Neural cell (in vitro differentiated cells): Measurements from ENCODE around the gene CNTF. TPM values are rescaled to one million over a fixed set of nuclear protein-coding genes. Genes with fewer than 3 reads are reported as not detected.

Experiments
- H2AFZ ChIP-seq: fragments of 200-600, 300-800 bp; sonication (generic), shearing (Covaris generic); 2 replicates; pipeline ENCODE4 v1.6.0; 2014; ENCODE audit warnings: low read depth, mild to moderate bottlenecking, antibody characterized with exemption, low read length, moderate library complexity
- H3F3A ChIP-seq: fragments of 200-600 bp; shearing (Covaris generic); 2 replicates; pipeline ENCODE4 v1.6.1; 2016; ENCODE audit warnings: mild to moderate bottlenecking, moderate library complexity, mixed read lengths, antibody characterized with exemption, low read length; ENCODE audit not compliant: insufficient read depth, poor library complexity, severe bottlenecking
- H3K27ac ChIP-seq: fragments of 200-600, 300-800 bp; sonication (generic), shearing (Covaris generic); 2 replicates; pipeline ENCODE4 v1.5.1; 2014; ENCODE audit warnings: mild to moderate bottlenecking, low read length, moderate library complexity
- H3K27me3 ChIP-seq: fragments of 300-800, 200-600 bp; sonication (generic), shearing (Covaris generic); 2 replicates; pipeline ENCODE4 v1.6.0; 2014; ENCODE audit warnings: mild to moderate bottlenecking, low read depth, low read length, moderate library complexity; ENCODE audit not compliant: insufficient read depth
- H3K36me3 ChIP-seq: fragments of 300-800, 200-600 bp; sonication (generic), shearing (Covaris generic); 2 replicates; pipeline ENCODE4 v1.5.1; 2014; ENCODE audit warnings: mild to moderate bottlenecking, antibody characterized with exemption, low read length, moderate library complexity; ENCODE audit not compliant: insufficient read depth
- H3K4me2 ChIP-seq: fragments of 300-800, 200-600 bp; sonication (generic), shearing (Covaris generic); 2 replicates; pipeline ENCODE4 v1.6.0; 2014; ENCODE audit warnings: mild to moderate bottlenecking, low read length
- H3K4me3 ChIP-seq: fragments of 300-800, 200-600 bp; sonication (generic), shearing (Covaris generic); 2 replicates; pipeline ENCODE4 v1.5.1; 2014; ENCODE audit warnings: mild to moderate bottlenecking, low read length, moderate library complexity
- H3K79me2 ChIP-seq: fragments of 200-600 bp; shearing (Covaris generic); replicated peaks from 2 replicates; pipeline ENCODE4 v1.6.0; 2014; ENCODE audit warnings: mild to moderate bottlenecking, low read length, moderate library complexity; ENCODE audit not compliant: insufficient read depth
- H3K9ac ChIP-seq: fragments of 300-800, 200-600 bp; sonication (generic), shearing (Covaris generic); 2 replicates; pipeline ENCODE4 v1.6.1; 2016; ENCODE audit warnings: mild to moderate bottlenecking, low read length, mixed read lengths
- H3K9me2 ChIP-seq: fragments of 200-600 bp; shearing (Covaris generic); 2 replicates; pipeline ENCODE4 v1.6.1; 2016; ENCODE audit warnings: mild to moderate bottlenecking, low read length, mixed read lengths; ENCODE audit not compliant: insufficient read depth
- H3K9me3 ChIP-seq: fragments of 200-600, 300-800 bp; sonication (generic), shearing (Covaris generic); 2 replicates; pipeline ENCODE4 v1.6.1; 2016; ENCODE audit warnings: mild to moderate bottlenecking, mixed run types, low read length, moderate library complexity, mixed read lengths
- H4K20me1 ChIP-seq: fragments of 200-600 bp; shearing (Covaris generic); 2 replicates; pipeline ENCODE4 v1.6.1; 2016; ENCODE audit warnings: mild to moderate bottlenecking, mixed run types; ENCODE audit not compliant: insufficient read depth
- CTCF ChIP-seq: fragments of 450-650 bp; IDR thresholded peaks from 2 replicates; pipeline ENCODE4 v1.5.1; 2014; ENCODE audit warnings: antibody characterized with exemption, mild to moderate bottlenecking, moderate library complexity; ENCODE audit not compliant: poor library complexity, severe bottlenecking
- EP300 ChIP-seq: fragments of 450-650 bp; conservative IDR thresholded peaks from 2 replicates; pipeline ENCODE4 v1.6.1; 2014; ENCODE audit warnings: antibody characterized with exemption, mild to moderate bottlenecking, moderate library complexity; ENCODE audit not compliant: poor library complexity, severe bottlenecking
- EZH2 ChIP-seq: fragments of 200-600, 300-800 bp; shearing (Covaris generic), sonication (generic); IDR thresholded peaks from 2 replicates; pipeline ENCODE4 v1.6.1; 2014; ENCODE audit warnings: antibody characterized with exemption, low read length, borderline replicate concordance, mild to moderate bottlenecking; ENCODE audit not compliant: insufficient read depth, poor library complexity, severe bottlenecking
- MXI1 ChIP-seq: fragments of 450-650 bp; conservative IDR thresholded peaks from 2 replicates; pipeline ENCODE4 v1.6.1; 2014; ENCODE audit warnings: antibody characterized with exemption, mild to moderate bottlenecking; ENCODE audit not compliant: poor library complexity, severe bottlenecking
- POLR2AphosphoS5 ChIP-seq: IDR thresholded peaks from 2 replicates; pipeline ENCODE4 v1.6.1; 2012
- RAD21 ChIP-seq: fragments of 450-650 bp; conservative IDR thresholded peaks from 2 replicates; pipeline ENCODE4 v1.6.1; 2014; ENCODE audit warnings: antibody characterized with exemption, mild to moderate bottlenecking, moderate library complexity
- REST ChIP-seq: IDR thresholded peaks from 2 replicates; pipeline ENCODE4 v1.6.1; 2012; ENCODE audit warnings: borderline replicate concordance
- SMC3 ChIP-seq: fragments of 450-650 bp; conservative IDR thresholded peaks from 2 replicates; pipeline ENCODE4 v1.6.1; 2014; ENCODE audit warnings: antibody characterized with exemption, mild to moderate bottlenecking, moderate library complexity; ENCODE audit not compliant: poor library complexity
- TAF1 ChIP-seq: IDR thresholded peaks from 2 replicates; pipeline ENCODE4 v1.6.1; 2012; ENCODE audit warnings: low read depth
- polyA plus RNA-seq: library from polyadenylated mRNA; depleted of rRNA; stranded (reverse); fragments of >200 nt; gene quantifications from 2 replicates; pipeline ENCODE4 v1.2.3, GENCODE V29; 2014

The CNTF gene
- polyA plus RNA-seq, 1 donor from 2014 or later, result 2.3 TPM

DNA sequence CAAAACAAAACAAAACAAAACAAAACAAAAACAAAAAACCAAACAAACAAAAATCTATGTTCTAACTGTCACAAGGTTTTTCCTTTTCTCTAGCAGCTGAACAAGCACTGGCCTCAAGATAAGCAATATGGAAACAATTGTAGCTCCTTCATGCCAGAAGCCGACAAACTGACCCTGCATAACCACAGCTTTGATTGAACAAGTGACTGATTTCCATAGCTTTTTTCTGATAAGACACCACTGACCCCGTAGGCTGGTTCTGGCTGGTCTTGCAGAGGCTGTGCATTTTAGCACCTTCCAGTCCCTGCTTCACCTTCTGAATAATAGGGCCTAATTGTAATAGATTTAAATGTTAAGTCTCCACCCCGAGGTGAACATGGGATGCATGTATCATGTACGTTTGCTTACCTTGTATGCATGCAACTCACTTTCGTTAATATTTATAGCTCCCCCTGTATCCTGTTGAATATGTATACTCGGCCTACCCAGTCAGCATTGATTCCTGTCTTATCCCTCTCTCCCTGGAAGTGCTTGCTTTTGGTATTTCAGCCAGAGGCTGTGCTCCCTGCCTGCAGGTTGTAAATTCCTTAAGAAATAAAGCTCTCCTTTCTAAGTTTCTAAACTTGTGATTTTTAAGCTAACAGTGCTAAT is 49.6 kb downstream of the CNTF start:
- no peaks in the 10 kb centered on the region for H3K36me3 ChIP-seq
- H3K79me2 ChIP-seq, result no peaks in the 10 kb centered on the region
- no peaks in the 10 kb centered on the region for H4K20me1 ChIP-seq
- H3K27ac ChIP-seq, result no peak overlapping the region
- H2AFZ ChIP-seq, result no peak overlapping the region
- H3K4me2 ChIP-seq, result no peak overlapping the region
- H3K9me3 ChIP-seq, result no peaks in the 10 kb centered on the region
- H3K9ac ChIP-seq, result no peak overlapping the region
- no peaks in the 10 kb centered on the region for H3K27me3 ChIP-seq
- H3K4me3 ChIP-seq, result no peak overlapping the region
- TF ChIP-seq CTCF, result no peak
- TF ChIP-seq SMC3, result no peak
- TF ChIP-seq TAF1, result no peak
- no peak for TF ChIP-seq MXI1
- TF ChIP-seq REST, result no peak
- TF ChIP-seq EP300, result no peak
- TF ChIP-seq RAD21, result no peak
- no peak for TF ChIP-seq POLR2AphosphoS5
- no peak for TF ChIP-seq EZH2
- H3F3A ChIP-seq, result no peaks in the 10 kb centered on the region
- H3K9me2 ChIP-seq, result no peaks in the 10 kb centered on the region

GRCh38 chr11:58674609-58675008 is 52.1 kb downstream of the CNTF start:
- no peaks in the 10 kb centered on the region for H3F3A ChIP-seq

More at GRCh38 chr11:58674609-58675008, 52.1 kb downstream of the CNTF start:
- Histone ChIP-seq H3K4me2 (no peak overlapping the region), H3K79me2 (no peaks in the 10 kb centered on the region), H3K27ac (no peak overlapping the region), H3K9me2 (no peaks in the 10 kb centered on the region), H4K20me1 (no peaks in the 10 kb centered on the region), H3K9me3 (no peaks in the 10 kb centered on the region), H3K36me3 (no peaks in the 10 kb centered on the region), H3K27me3 (no peaks in the 10 kb centered on the region), H2AFZ (no peak overlapping the region), H3K9ac (no peak overlapping the region), H3K4me3 (no peak overlapping the region)
- no peak for TF ChIP-seq MXI1
- TF ChIP-seq TAF1, result no peak
- TF ChIP-seq SMC3, result no peak
- TF ChIP-seq POLR2AphosphoS5, result no peak
- TF ChIP-seq RAD21, result no peak
- no peak for TF ChIP-seq REST
- TF ChIP-seq EZH2, result no peak
- TF ChIP-seq CTCF, result no peak
- TF ChIP-seq EP300, result no peak
